Activated T-cell treated with anti-CD3 and anti-CD28 coated beads for 1 hour (primary cell): ENCODE data around the gene TFB1M.
"Not testable (repeated sequence)": the region's sequence is repeated elsewhere in the genome, so short reads cannot be mapped to it uniquely, and the experiment has no call there.

Experiments used
- DNase-seq: peaks from one replicate; pipeline ENCODE4 v3.0.0-alpha.2; 2020; ENCODE audit warnings: low read depth

The TFB1M gene

GRCh38 chr6:155314092-155314772, at the start of gene TFB1M:
Gene TFB1M (minus strand): TSS chr6:155314484. CDS start chr6:155314428, 56 bp downstream.
- peak; percentile 94 for DNase-seq

GRCh38 chr6:155364021-155364420, 49.7 kb upstream of the TFB1M start:
- DNase-seq: not testable (repeated sequence)

GRCh38 chr6:155362968-155363632, 48.8 kb upstream of the TFB1M start:
- DNase-seq: not testable (repeated sequence)

GRCh38 chr6:155354167-155354566, 39.9 kb upstream of the TFB1M start:
- no peak for DNase-seq

- no peak for DNase-seq
These were observed 38.5 kb upstream of the TFB1M start for GRCh38 chr6:155352811-155353210.

- no peak for DNase-seq
These were observed 37.8 kb upstream of the TFB1M start for GRCh38 chr6:155352130-155352420.

GRCh38 chr6:155351273-155352129, 37.2 kb upstream of the TFB1M start:
- DNase-seq: no peak

- no peak for DNase-seq
These were observed 35.7 kb upstream of the TFB1M start for GRCh38 chr6:155349956-155350355.

- no peak for DNase-seq
These were observed 34.8 kb upstream of the TFB1M start for GRCh38 chr6:155349129-155349528.

- DNase-seq: no peak
These were observed 33.5 kb upstream of the TFB1M start for GRCh38 chr6:155347800-155348199.

GRCh38 chr6:155346957-155347356, 32.7 kb upstream of the TFB1M start:
- no peak for DNase-seq

- DNase-seq: no peak
These were observed 30.2 kb upstream of the TFB1M start for GRCh38 chr6:155344341-155345006.

GRCh38 chr6:155341130-155341828, 27.0 kb upstream of the TFB1M start:
- DNase-seq: no peak

- no peak for DNase-seq
These were observed 26.3 kb upstream of the TFB1M start for GRCh38 chr6:155340464-155341129.

GRCh38 chr6:155339929-155340328, 25.6 kb upstream of the TFB1M start:
- not testable (repeated sequence) for DNase-seq

- DNase-seq: not testable (repeated sequence)
These were observed 24.0 kb upstream of the TFB1M start for GRCh38 chr6:155338237-155338636.

GRCh38 chr6:155335265-155335664, 21.0 kb upstream of the TFB1M start:
- no peak for DNase-seq

- DNase-seq: not testable (repeated sequence)
These were observed 19.8 kb upstream of the TFB1M start for GRCh38 chr6:155334073-155334472.

GRCh38 chr6:155333414-155333813, 19.1 kb upstream of the TFB1M start:
- no peak for DNase-seq

GRCh38 chr6:155330922-155331321, 16.6 kb upstream of the TFB1M start:
- DNase-seq: no peak

GRCh38 chr6:155330133-155330734, 15.9 kb upstream of the TFB1M start:
- no peak for DNase-seq
